Jurkat, Clone E6-1 (cell line): ENCODE measurements around the gene CELF3.
"Not testable (repeated sequence)": the region's sequence is repeated elsewhere in the genome, so short reads cannot be mapped to it uniquely, and the experiment has no call there.

Experiments
- DNase-seq: peaks from one replicate; pipeline ENCODE4 v3.0.0-alpha.2; 2011; ENCODE audit warnings: low read depth, low spot score
- H3K4me3 ChIP-seq: 2 replicates; pipeline ENCODE4 v1.5.1; 2011; ENCODE audit warnings: mild to moderate bottlenecking, low read length, control low read depth, moderate library complexity

Gene CELF3

GRCh38 chr1:151706464-151707415 lies 9.9 kb downstream of the CELF3 start:
- no peak for DNase-seq

GRCh38 chr1:151705753-151706463 lies 10.7 kb downstream of the CELF3 start:
- DNase-seq = peak; percentile 22
- H3K4me3 ChIP-seq = no peak overlapping the region

More at GRCh38 chr1:151706464-151707415, 9.9 kb downstream of the CELF3 start:
- no peak overlapping the region for H3K4me3 ChIP-seq

GRCh38 chr1:151705146-151705545 lies 11.5 kb downstream of the CELF3 start:
- no peak for DNase-seq

GRCh38 chr1:151704246-151704645 lies 12.4 kb downstream of the CELF3 start:
- no peak overlapping the region for H3K4me3 ChIP-seq
- no peak for DNase-seq

More at GRCh38 chr1:151705146-151705545, 11.5 kb downstream of the CELF3 start:
- H3K4me3 ChIP-seq = no peak overlapping the region

- no peak overlapping the region for H3K4me3 ChIP-seq
- no peak for DNase-seq
These were observed 12.8 kb downstream of the CELF3 start for GRCh38 chr1:151703813-151704212.

GRCh38 chr1:151702936-151703335 lies 13.7 kb downstream of the CELF3 start:
- no peak overlapping the region for H3K4me3 ChIP-seq
- no peak for DNase-seq

- H3K4me3 ChIP-seq = no peak overlapping the region
- DNase-seq = no peak
These were observed 15.1 kb downstream of the CELF3 start for GRCh38 chr1:151701515-151701914.

- DNase-seq = peak; percentile 11
- H3K4me3 ChIP-seq = no peak overlapping the region
These were observed 23.4 kb downstream of the CELF3 start for GRCh38 chr1:151693057-151693651.

- H3K4me3 ChIP-seq = no peak overlapping the region
- DNase-seq = no peak
These were observed 24.4 kb downstream of the CELF3 start for GRCh38 chr1:151692226-151692625.

GRCh38 chr1:151689494-151689893 lies 27.1 kb downstream of the CELF3 start:
- H3K4me3 ChIP-seq = no peak overlapping the region
- no peak for DNase-seq

- no peak overlapping the region for H3K4me3 ChIP-seq
- no peak for DNase-seq
These were observed 30.0 kb downstream of the CELF3 start for GRCh38 chr1:151686561-151686960.

- no peak for DNase-seq
- H3K4me3 ChIP-seq = no peak overlapping the region
These were observed 32.5 kb downstream of the CELF3 start for GRCh38 chr1:151684128-151684527.

GRCh38 chr1:151682901-151683300 lies 33.7 kb downstream of the CELF3 start:
- H3K4me3 ChIP-seq, DNase-seq: not testable (repeated sequence)

- no peak overlapping the region for H3K4me3 ChIP-seq
- DNase-seq = no peak
These were observed 34.7 kb downstream of the CELF3 start for GRCh38 chr1:151681923-151682322.

GRCh38 chr1:151680826-151681225 lies 35.8 kb downstream of the CELF3 start:
- no peak overlapping the region for H3K4me3 ChIP-seq
- DNase-seq = no peak

GRCh38 chr1:151680391-151680790 lies 36.2 kb downstream of the CELF3 start:
- H3K4me3 ChIP-seq = no peak overlapping the region
- DNase-seq = no peak

GRCh38 chr1:151673407-151673806 lies 43.2 kb downstream of the CELF3 start:
- H3K4me3 ChIP-seq = no peak overlapping the region
- DNase-seq = no peak

GRCh38 chr1:151670036-151670675 lies 46.4 kb downstream of the CELF3 start:
- H3K4me3 ChIP-seq, DNase-seq: not testable (repeated sequence)

GRCh38 chr1:151668090-151668489 lies 48.5 kb downstream of the CELF3 start:
- H3K4me3 ChIP-seq = no peak overlapping the region
- no peak for DNase-seq
